Sigmoid colon (tissue), 7 donors: ENCODE data around the gene CLEC3B. TPM values are rescaled to one million over a fixed set of nuclear protein-coding genes. Genes with fewer than 3 reads are reported as not detected.

ENCODE experiments used
- DNase-seq: peaks from one replicate; pipeline ENCODE4 v3.0.0-alpha.2; 2019
- H3K27ac ChIP-seq, 4 donors: fragments of 200-600 bp; sonication (generic); one replicate each; pipeline ENCODE4 v1.5.1; 2016 to 2019; ENCODE audit warnings: mild to moderate bottlenecking in 1 of 4
- H3K27me3 ChIP-seq, 3 donors: fragments of 200-600 bp; sonication (generic); one replicate each; pipeline ENCODE4 v1.5.1; 2019; ENCODE audit warnings: mild to moderate bottlenecking in 1 of 3
- H3K36me3 ChIP-seq, 4 donors: fragments of 200-600 bp; sonication (generic); one replicate each; pipeline ENCODE4 v1.5.1; 2016 to 2019
- H3K4me1 ChIP-seq, 4 donors: fragments of 200-600 bp; sonication (generic); one replicate each; pipeline ENCODE4 v1.5.1; 2017 to 2019
- H3K4me3 ChIP-seq, 4 donors: fragments of 200-600 bp; sonication (generic); one replicate each; pipeline ENCODE4 v1.5.1; 2017 to 2019; ENCODE audit warnings: mild to moderate bottlenecking in 2 of 4, moderate library complexity in 1 of 4
- H3K9me3 ChIP-seq, 4 donors: fragments of 200-600 bp in 3 of 4; sonication (generic) in 3 of 4; one replicate each; pipeline versions ENCODE4 v1.5.1 to v1.6.1; 2013 to 2019
- CTCF ChIP-seq, 4 experiments: fragments of 450-650 bp in 3 of 4; fragments of 200-600 bp in 1 of 4; IDR thresholded peaks; one replicate each; pipeline ENCODE4 v1.5.1; 2016 to 2019; ENCODE audit warnings: antibody characterized with exemption in 4 of 4, mild to moderate bottlenecking in 3 of 4, moderate library complexity in 2 of 4
- EP300 ChIP-seq, 4 donors: sonication (generic); formaldehyde crosslinking; IDR thresholded peaks; one replicate each; pipeline ENCODE4 v1.6.1; 2017; ENCODE audit warnings: antibody characterized with exemption in 4 of 4
- POLR2A ChIP-seq, 2 donors: fragments of 450-650 bp; IDR thresholded peaks; one replicate each; pipeline ENCODE4 v1.6.1; 2016; ENCODE audit warnings: antibody characterized with exemption in 2 of 2, mild to moderate bottlenecking in 2 of 2, moderate library complexity in 2 of 2
- POLR2AphosphoS5 ChIP-seq, 4 donors: sonication (generic); formaldehyde crosslinking; IDR thresholded peaks; one replicate each; pipeline ENCODE4 v1.6.1; 2017; ENCODE audit warnings: antibody characterized with exemption in 4 of 4
- WGBS, 2 donors: extraction: QIAGEN DNeasy Blood & Tissue Kit; methylation state at CpG; one replicate each; pipeline ENCODE4 v1.1.7; 2013; 5-methylcytosine and 5-hydroxymethylcytosine counted together
- intact Hi-C: fragments of 100-400 bp; cut with DNase I; formaldehyde crosslinking; loops from one replicate; pipeline ENCODE4 v1.15.1; 2023
- polyA plus RNA-seq, 3 donors: library from polyadenylated mRNA; stranded (reverse); fragments of 200-250 nt; gene quantifications; one replicate each; pipeline ENCODE4 v1.2.3, GENCODE V29; 2013
- total RNA-seq, 4 donors: library from RNA; depleted of rRNA; stranded (reverse); fragments of >200 nt; gene quantifications; one replicate each; pipeline ENCODE4 v1.1.0, GENCODE V29; 2016
- donor health status: healthy with polysubstance abuse.
- donor health status: Bipolar disorder and iron deficiency.
- donor health status: healthy.

CLEC3B gene
- total and polyA plus RNA-seq, 7 donors = 8.8 to 97.2 (median 35.3) TPM

GRCh38 chr3:44996556-44996969 lies 29.5 kb upstream of the CLEC3B start:
- DNase-seq = peak; percentile 27
- WGBS, 2 donors = 28 to 67% methylated on average over 3 of the region's 3 CpGs
- Histone ChIP-seq H3K4me1 (peaks cover 0 to 24% (median 16%) of the 10 kb centered on the region in 4 donors), H3K9me3 (no peaks in the 10 kb centered on the region), H3K27ac (peak overlapping the region in 1 of 4 donors; percentile 64), H3K4me3 (no peak overlapping the region), H3K27me3 (no peaks in the 10 kb centered on the region), H3K36me3 (peaks cover 2 to 62% (median 19%) of the 10 kb centered on the region in 4 donors)
- TF ChIP-seq POLR2A (IDR thresholded peaks at IDR 0.05) = no peak
- TF ChIP-seq EP300 (IDR thresholded peaks at IDR 0.05) = no peak
- no peak for TF ChIP-seq CTCF (IDR thresholded peaks at IDR 0.05)
- TF ChIP-seq POLR2AphosphoS5 (IDR thresholded peaks at IDR 0.05) = no peak
- intact Hi-C loops = no loop called here

- DNase-seq = no peak
- no peak overlapping the region for H3K27ac ChIP-seq
- no peaks in the 10 kb centered on the region for H3K9me3 ChIP-seq
- 32 to 70% methylated on average over 2 of the region's 2 CpGs for WGBS, 2 donors
- no peak overlapping the region for H3K4me3 ChIP-seq
- peaks cover 0 to 17% (median 14%) of the 10 kb centered on the region in 4 donors for H3K4me1 ChIP-seq
- peaks cover 7 to 63% (median 20%) of the 10 kb centered on the region in 4 donors for H3K36me3 ChIP-seq
- intact Hi-C loops = no loop called here
- H3K27me3 ChIP-seq = no peaks in the 10 kb centered on the region
- TF ChIP-seq POLR2AphosphoS5 (IDR thresholded peaks at IDR 0.05) (no peak), POLR2A (IDR thresholded peaks at IDR 0.05) (no peak), CTCF (IDR thresholded peaks at IDR 0.05) (no peak)
Observed at GRCh38 chr3:44999782-45000181, 26.3 kb upstream of the CLEC3B start.

GRCh38 chr3:45000823-45001222 lies 25.3 kb upstream of the CLEC3B start:
- H3K27ac ChIP-seq = no peak overlapping the region
- WGBS, 2 donors = 84 to 91% methylated on average over 4 of the region's 4 CpGs
- peaks cover 7 to 73% (median 24%) of the 10 kb centered on the region in 4 donors for H3K36me3 ChIP-seq
- no peak for DNase-seq
- no peak overlapping the region for H3K4me3 ChIP-seq
- H3K4me1 ChIP-seq = peaks cover 0 to 7% (median 4%) of the 10 kb centered on the region in 4 donors
- intact Hi-C loops = no loop called here
- no peaks in the 10 kb centered on the region for H3K9me3 ChIP-seq
- H3K27me3 ChIP-seq = no peaks in the 10 kb centered on the region
- no peak for TF ChIP-seq POLR2AphosphoS5 (IDR thresholded peaks at IDR 0.05)
- no peak for TF ChIP-seq EP300 (IDR thresholded peaks at IDR 0.05)
- TF ChIP-seq POLR2A (IDR thresholded peaks at IDR 0.05) = no peak
- TF ChIP-seq CTCF (IDR thresholded peaks at IDR 0.05) = no peak

- no peak overlapping the region for H3K4me3 ChIP-seq
- no peaks in the 10 kb centered on the region for H3K9me3 ChIP-seq
- 96 to 99% methylated on average over 3 of the region's 3 CpGs for WGBS, 2 donors
- H3K27ac ChIP-seq = no peak overlapping the region
- H3K4me1 ChIP-seq = peaks cover 0 to 6% (median 2%) of the 10 kb centered on the region in 4 donors
- intact Hi-C loops = no loop called here
- no peak for DNase-seq
- TF ChIP-seq POLR2AphosphoS5 (IDR thresholded peaks at IDR 0.05) = no peak
- no peak for TF ChIP-seq EP300 (IDR thresholded peaks at IDR 0.05)
- TF ChIP-seq POLR2A (IDR thresholded peaks at IDR 0.05) = no peak
- TF ChIP-seq CTCF (IDR thresholded peaks at IDR 0.05) = no peak
- peaks cover 7 to 71% (median 24%) of the 10 kb centered on the region in 4 donors for H3K36me3 ChIP-seq
- no peaks in the 10 kb centered on the region for H3K27me3 ChIP-seq
Observed at GRCh38 chr3:45001738-45002137, 24.4 kb upstream of the CLEC3B start.

- WGBS, 2 donors = 75% methylated on average over 2 of the region's 2 CpGs
- Histone ChIP-seq H3K9me3 (no peaks in the 10 kb centered on the region), H3K27ac (peak overlapping the region in 1 of 4 donors; percentile 23), H3K4me3 (no peak overlapping the region), H3K4me1 (peaks cover 0 to 10% (median 2%) of the 10 kb centered on the region in 4 donors), H3K27me3 (no peaks in the 10 kb centered on the region), H3K36me3 (peaks cover 7 to 70% (median 26%) of the 10 kb centered on the region in 4 donors)
- intact Hi-C loops = no loop called here
- no peak for TF ChIP-seq EP300 (IDR thresholded peaks at IDR 0.05)
- no peak for TF ChIP-seq POLR2AphosphoS5 (IDR thresholded peaks at IDR 0.05)
- TF ChIP-seq CTCF (IDR thresholded peaks at IDR 0.05) = no peak
- no peak for TF ChIP-seq POLR2A (IDR thresholded peaks at IDR 0.05)
- no peak for DNase-seq
Observed at GRCh38 chr3:45002139-45002660, 23.9 kb upstream of the CLEC3B start.
